SK-N-SH (cell line): ENCODE data around the gene PPP1R12C.

ENCODE experiments used
- POLR2AphosphoS5 ChIP-seq: IDR thresholded peaks from 2 replicates; pipeline ENCODE4 v1.6.1; 2012; ENCODE audit warnings: low read depth, low read length
- RAD21 ChIP-seq: IDR thresholded peaks from 2 replicates; pipeline ENCODE4 v1.6.1; 2012; ENCODE audit warnings: mild to moderate bottlenecking, low read length
- SMC3 ChIP-seq: IDR thresholded peaks from 2 replicates; pipeline ENCODE4 v1.6.1; 2012; ENCODE audit warnings: low read depth, low read length, improper control_type of control experiment
- TAF1 ChIP-seq: IDR thresholded peaks from 2 replicates; pipeline ENCODE4 v1.6.1; 2012; ENCODE audit warnings: low read depth, mild to moderate bottlenecking, low read length, moderate library complexity, borderline replicate concordance
- TF ChIP-seq, protein P1 (sequence below): IDR thresholded peaks from 2 replicates; pipeline ENCODE4 v1.4.0; 2012; ENCODE audit warnings: low read depth
- TF ChIP-seq, protein P2 (sequence below): fragments of 200-600 bp; sonication (generic); IDR thresholded peaks from 2 replicates; pipeline ENCODE4 v1.6.1; 2017; ENCODE audit warnings: antibody characterized with exemption, mild to moderate bottlenecking, moderate library complexity

DNA sequence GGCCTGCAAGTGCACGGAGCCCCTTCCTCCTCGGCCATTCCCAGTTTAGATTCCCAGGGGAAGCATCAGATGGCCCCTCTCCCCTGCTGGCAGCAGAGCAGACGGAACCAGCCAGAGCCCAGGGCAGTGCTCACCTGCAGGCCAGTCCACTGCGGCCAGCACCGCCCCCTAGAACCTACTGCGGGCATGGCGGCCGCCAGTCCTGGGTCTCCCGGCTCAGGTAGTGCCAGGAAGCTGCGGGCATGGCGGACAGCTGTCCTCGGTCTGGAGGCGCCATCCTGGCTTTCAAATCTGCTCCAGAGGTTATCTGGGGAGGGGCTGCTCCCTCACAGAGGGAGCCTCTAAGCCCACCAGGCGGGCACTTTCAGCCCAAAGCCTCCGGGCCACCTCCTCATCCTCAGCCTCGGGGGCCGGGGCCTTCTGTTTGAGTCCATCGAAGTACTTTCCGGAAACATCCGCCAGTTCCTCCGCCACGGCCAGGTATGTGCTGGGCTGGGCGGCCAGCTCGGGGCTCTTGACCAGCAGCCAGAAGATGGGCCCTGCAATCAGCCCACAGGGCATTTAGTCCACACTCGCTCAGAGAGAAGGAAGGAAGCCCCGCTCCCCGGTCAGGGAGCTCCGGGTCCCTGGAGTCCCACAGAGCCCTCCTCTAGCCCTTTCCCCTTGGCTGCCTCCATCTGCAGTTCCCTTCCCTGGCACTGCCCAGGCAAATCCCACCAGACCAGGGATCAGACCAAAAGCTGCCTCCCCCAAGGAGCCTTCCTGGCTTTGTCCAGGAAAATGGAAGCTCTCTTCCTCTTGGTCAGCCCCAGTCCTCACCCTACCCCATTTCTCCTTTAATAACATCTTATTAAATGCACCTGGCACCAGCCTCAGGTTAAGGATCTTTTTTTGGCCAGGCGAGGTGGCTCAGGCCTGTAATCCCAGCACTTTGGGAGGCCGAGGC, 72.4 kb downstream of the PPP1R12C start:
- no peak for TF ChIP-seq SMC3
- TF ChIP-seq, protein P1, sequence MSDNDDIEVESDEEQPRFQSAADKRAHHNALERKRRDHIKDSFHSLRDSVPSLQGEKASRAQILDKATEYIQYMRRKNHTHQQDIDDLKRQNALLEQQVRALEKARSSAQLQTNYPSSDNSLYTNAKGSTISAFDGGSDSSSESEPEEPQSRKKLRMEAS, result no peak
- no peak for TF ChIP-seq RAD21
- TF ChIP-seq, protein P2, sequence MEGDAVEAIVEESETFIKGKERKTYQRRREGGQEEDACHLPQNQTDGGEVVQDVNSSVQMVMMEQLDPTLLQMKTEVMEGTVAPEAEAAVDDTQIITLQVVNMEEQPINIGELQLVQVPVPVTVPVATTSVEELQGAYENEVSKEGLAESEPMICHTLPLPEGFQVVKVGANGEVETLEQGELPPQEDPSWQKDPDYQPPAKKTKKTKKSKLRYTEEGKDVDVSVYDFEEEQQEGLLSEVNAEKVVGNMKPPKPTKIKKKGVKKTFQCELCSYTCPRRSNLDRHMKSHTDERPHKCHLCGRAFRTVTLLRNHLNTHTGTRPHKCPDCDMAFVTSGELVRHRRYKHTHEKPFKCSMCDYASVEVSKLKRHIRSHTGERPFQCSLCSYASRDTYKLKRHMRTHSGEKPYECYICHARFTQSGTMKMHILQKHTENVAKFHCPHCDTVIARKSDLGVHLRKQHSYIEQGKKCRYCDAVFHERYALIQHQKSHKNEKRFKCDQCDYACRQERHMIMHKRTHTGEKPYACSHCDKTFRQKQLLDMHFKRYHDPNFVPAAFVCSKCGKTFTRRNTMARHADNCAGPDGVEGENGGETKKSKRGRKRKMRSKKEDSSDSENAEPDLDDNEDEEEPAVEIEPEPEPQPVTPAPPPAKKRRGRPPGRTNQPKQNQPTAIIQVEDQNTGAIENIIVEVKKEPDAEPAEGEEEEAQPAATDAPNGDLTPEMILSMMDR, result no peak
- no peak for TF ChIP-seq TAF1
- TF ChIP-seq POLR2AphosphoS5, result no peak
